ENCODE data around the gene CFAP69. TPM values are rescaled to one million over a fixed set of nuclear protein-coding genes. Genes with fewer than 3 reads are reported as not detected.

The CFAP69 gene, protein sequence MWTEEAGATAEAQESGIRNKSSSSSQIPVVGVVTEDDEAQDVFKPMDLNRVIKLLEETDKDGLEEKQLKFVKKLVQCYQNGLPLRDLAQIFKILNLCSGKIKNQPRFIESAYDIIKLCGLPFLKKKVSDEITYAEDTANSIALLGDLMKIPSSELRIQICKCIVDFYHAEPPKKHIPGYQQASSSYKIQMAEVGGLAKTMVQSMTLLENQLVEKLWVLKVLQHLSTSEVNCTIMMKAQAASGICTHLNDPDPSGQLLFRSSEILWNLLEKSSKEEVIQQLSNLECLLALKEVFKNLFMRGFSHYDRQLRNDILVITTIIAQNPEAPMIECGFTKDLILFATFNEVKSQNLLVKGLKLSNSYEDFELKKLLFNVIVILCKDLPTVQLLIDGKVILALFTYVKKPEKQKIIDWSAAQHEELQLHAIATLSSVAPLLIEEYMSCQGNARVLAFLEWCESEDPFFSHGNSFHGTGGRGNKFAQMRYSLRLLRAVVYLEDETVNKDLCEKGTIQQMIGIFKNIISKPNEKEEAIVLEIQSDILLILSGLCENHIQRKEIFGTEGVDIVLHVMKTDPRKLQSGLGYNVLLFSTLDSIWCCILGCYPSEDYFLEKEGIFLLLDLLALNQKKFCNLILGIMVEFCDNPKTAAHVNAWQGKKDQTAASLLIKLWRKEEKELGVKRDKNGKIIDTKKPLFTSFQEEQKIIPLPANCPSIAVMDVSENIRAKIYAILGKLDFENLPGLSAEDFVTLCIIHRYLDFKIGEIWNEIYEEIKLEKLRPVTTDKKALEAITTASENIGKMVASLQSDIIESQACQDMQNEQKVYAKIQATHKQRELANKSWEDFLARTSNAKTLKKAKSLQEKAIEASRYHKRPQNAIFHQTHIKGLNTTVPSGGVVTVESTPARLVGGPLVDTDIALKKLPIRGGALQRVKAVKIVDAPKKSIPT
- 1 to 10 TPM; 2.2 to 6.4 (median 2.9) TPM for polyA plus RNA-seq (ENCODE audit: insufficient read length in 10 of 10)
- long read RNA-seq, donor 1 = 0 reads
- long read RNA-seq, donor 2 = 0 reads
- long read RNA-seq, donor 3 = 0 reads
- long read RNA-seq, donor 4 = 0 reads
- long read RNA-seq, donor 5, partial matches to known transcripts = 0 of 1 reads
- long read RNA-seq, donor 5, other reads (novel, unspliced or antisense) = 0 of 1 reads
- long read RNA-seq, donor 6 = 0 reads
- long read RNA-seq, donor 7 = 0 reads
- long read RNA-seq, donor 8 = 0 reads
- long read RNA-seq, donor 9 = 0 reads

DNA sequence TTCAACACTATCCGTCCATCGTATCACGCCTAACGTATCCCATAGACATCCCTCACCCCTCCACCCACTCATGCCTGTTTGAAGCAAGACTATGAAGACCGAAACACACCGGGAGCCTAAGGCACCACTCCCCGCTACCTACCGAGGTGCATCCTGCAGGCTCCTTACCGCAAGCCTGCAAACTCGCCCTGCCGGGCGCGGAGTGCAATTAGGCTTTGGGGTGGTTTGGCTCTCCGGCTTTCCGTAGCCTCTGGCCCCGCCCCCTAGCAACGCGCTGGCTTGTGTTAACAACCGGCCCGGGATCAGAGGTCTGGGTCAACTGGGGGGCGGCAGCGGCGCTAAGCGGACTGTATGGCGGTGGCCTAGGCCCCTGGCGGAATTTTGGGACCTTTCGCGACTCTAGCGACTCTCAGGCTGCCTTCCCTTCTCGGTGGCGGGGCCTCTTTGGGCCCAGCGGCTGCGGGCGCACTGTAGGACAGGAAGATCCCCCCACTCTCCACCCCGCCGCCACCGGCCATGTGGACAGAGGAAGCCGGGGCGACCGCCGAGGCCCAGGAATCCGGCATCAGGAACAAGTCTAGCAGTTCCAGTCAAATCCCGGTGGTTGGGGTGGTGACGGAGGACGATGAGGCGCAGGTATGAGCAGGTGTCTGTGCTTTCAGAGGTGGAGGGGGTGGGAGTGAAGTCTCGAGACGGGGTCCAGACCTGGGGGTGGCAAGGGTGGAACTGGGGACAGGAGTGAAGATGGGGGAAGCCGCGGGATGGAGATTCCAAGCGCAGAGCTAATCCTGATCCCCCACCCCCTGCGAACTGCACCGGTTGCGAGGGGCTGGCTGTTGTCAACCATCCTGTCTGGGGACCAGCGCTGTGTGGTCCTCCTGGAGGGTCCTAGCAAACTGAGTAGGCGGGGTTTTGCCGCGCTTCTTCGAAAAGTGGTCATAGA lies at the start of gene CFAP69:
Gene CFAP69, plus strand, starts transcription at position 266 of the 943 bp plus-strand sequence. Its CDS starts 251 bp downstream, at position 517.
- peak; percentile 82 to 97 (median 92) for DNase-seq

DNA sequence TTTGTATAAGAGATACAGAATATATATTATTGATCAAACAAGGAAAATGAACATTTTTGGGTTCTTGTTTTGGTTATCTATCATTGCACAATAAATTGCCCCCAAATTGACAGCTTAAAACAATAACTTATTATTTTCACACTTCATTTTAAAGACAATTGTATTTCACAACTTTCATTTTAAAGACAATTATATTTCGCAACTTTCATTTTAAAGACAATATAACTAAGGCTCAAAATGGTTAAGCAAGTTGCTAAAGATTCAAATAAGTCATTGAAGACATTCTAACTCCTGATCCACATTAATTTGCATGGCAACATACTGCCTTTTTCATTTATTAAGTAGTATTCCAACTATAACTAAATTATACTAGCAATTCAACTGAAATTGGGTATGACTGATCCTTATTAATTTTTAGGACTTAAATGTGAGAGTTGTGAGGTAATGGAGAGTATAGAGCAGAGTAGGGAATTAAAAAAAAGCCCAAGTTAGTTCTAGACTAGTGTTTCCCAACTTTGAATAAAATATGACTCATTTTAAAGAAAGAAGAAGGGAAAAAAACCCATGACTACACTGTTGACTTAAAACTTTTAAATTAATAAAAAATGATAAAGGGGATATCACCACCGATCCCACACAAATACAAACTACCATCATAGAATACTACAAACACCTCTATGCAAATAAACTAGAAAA lies 43.3 kb upstream of the CFAP69 start:
- no peak for DNase-seq

DNA sequence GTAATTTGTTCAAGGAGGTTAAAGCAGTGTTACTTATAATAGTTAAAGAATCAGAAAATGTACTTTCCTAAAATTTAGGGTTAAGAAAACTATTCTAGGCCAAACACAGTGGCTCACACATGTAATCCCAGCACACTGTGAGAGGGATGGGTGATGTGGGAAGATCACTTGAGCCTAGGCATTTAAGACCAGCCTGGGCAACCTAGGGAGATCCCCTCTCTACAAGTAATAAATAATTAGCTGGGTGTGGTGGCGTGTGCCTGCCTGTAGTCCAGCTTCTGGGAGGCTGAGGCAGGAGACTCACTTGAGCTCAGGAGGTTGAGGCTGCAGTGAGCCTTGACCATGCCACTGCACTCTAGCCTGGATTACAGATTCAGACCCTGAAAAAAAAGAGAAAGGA lies 37.0 kb upstream of the CFAP69 start:
- no peak for DNase-seq

DNA sequence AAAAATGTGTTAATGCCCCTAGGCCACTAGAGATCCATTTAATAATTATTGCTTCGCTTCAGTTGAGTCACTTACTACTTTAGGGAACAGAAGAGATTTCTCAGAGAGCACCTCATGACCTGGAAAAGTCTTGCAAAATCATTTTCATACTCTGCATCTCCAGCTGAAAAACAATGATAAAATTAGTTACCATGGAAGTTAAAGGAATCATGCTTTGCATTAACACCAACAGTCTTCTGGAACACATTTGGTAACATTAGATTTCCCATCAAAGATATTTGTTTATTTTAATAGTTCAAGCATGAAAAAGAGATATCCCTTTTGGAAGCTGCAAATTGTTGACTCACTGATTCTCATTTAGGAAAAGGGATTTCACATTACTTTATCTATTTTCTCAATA lies 35.2 kb upstream of the CFAP69 start:
- no peak for DNase-seq

DNA sequence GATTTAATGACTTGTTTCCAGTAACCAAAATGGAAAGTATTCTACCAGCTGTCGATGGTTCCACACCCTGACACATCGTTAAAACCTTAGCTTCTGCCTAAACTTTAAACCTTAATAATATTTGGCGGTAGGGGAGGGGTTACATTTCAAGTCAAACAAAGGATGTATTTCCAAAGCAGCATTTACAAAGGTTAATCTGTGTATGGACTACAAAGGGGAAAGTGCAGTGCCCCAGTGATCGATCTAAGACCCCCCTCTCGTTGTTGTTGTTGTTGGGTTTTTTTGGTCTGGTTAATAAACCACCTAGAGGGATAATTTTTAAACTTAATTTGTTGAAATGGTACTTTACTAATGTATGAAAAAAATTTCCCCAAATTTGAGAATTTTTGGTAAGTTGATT lies 34.5 kb upstream of the CFAP69 start:
- no peak for DNase-seq

DNA sequence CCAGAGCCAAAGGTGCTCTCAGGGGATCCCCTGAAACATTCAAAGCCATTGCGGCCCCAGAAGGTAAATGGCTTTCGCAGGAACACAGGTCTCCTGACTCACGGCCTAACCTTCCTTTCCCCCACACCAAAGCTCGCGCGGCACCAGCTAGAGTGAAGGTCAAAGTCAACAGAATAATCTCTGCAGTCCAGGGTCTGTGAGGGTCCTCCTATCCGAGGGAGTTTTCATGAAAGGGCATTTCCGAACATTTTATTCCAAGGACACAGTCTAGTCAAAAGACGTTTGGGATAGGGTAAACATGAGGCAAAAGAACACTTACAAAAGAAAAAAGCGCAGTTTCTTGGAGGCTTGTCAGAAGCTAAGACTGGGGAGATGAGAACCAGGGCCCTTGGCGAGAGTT lies 34.0 kb upstream of the CFAP69 start:
- DNase-seq = no peak

DNA sequence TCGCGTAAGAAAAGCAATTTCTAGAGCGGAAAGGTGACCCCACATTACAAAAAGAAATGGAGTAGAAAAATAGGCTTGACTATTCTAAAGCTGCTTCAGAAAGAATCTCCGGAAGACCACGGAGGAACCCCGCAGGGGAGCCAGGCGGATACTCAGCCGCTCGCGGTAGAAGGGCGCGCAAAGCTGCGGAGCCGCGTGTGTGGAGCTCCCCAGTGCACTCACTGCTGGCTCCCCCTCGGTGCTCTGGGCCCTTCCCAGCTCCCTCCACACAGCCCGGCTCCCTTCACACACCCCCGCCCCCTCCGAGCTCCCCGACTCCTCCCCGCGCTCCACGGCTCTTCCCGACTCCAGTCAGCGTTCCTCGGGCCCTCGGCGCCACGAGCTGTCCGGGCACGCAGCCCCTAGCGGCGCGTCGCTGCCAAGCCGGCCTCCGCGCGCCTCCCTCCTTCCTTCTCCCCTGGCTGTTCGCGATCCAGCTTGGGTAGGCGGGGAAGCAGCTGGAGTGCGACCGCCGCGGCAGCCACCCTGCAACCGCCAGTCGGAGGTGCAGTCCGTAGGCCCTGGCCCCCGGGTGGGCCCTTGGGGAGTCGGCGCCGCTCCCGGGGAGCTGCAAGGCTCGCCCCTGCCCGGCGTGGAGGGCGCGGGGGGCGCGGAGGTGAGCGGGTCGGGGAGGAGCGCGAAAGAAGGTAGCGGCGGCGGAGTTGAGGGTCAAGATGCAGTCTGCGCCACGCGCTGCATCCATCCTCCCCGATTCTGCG lies 33.4 kb upstream of the CFAP69 start, which contains the start of gene STEAP2:
Gene STEAP2, plus strand, starts transcription at position 350 of the 758 bp plus-strand sequence. CDS start 13,343 bp downstream, outside the sequence.
- DNase-seq = peak; percentile 88 to 94 (median 88)

DNA sequence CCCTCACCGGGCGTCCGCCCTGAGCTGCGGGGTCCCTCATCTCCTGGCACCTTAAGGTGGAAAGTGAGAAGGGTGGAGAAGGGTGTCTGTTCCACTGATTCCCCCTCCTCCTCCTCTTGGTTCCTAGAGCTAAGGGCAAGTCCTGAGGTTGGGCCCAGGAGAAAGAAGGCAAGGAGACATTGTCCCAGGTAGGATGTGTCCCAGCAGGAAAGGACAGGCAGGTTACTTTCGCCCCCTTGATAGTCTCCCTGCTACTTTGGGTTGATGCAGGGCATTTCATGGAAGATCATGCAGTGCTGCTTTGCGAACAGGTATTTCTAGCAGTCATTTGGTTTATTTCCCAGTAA lies 32.9 kb upstream of the CFAP69 start:
- no peak for DNase-seq

DNA sequence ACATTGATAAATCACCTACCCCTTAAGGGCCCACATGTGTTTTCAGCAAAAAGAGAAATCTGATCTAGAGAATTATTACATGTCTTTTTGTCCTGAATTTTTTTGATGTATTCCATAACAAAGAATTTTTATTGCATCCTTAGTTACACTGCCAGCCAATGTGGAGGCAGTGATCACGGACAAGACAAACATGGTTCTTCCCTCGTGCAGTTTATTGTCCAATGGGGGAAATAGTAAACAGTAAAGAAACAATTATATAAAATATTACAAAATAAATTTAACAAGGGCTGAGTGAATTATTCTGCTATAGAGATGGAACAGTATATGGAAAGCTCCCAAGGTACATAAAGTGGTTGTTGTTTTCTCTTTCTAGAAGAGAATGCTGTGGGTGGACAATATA lies 31.5 kb upstream of the CFAP69 start:
- DNase-seq = no peak

DNA sequence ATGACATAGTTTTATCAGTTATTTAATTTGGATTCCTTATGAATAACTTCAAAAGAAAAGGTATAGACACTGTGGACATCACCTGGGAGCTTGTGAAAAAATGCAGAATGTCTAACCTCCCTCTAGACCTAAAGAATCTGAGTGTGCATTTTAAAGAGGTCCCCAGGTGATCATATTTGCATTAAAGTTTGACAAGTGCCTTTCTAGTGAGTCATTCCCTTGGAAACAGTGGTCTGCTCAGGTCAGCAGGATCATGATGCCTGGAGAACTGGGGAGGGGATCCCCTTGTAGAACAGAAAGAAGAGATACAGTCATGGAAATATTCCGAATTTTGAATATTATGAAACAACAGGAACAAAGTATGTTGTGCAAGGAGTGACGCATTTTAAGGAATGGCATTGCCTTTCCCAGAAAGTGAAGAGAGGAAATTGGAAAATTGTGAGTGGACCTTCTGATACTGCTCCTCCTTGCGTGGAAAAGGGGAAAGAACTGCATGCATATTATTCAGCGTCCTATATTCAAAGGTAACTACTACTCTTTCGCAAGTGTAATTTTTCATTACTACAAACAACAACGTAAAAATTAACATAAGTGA lies 28.8 kb upstream of the CFAP69 start:
- DNase-seq = no peak

DNA sequence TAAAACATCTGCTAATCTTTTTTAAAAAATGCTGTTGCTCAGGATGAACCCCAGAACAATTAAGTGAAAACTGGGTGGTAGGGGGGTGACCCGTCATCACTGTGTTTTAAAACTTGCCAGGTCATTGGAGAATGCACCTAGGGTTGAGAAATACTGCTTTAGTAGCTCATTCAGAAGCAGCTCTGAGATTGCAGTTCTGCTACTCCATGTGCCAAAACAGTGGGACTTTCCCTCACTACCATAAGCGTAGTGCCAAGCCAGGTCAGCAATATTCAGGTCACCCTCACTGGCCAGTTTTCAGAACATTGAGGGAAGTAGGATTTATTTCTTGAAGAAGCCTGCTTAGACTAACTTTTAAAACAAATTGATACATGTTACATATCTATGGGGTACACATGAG lies 28.2 kb upstream of the CFAP69 start:
- DNase-seq = no peak

DNA sequence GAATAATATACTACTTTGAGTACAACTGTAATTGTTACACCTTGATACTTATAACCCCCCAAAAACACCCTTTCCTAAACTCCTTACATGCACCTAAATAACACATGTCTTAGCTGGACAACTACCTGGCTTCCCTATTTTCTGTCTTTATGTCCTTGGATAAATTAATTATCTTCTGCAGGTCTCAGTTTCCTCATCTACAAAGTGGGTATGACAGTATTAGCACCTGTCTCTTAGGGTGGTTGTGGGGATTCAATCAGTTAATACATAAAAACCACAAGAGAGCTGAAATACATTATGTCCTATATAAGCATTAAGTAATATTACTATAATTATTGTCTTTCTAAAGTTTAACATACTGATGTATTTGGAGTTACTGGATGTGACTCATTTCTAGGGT lies 22.6 kb upstream of the CFAP69 start:
- no peak for DNase-seq

DNA sequence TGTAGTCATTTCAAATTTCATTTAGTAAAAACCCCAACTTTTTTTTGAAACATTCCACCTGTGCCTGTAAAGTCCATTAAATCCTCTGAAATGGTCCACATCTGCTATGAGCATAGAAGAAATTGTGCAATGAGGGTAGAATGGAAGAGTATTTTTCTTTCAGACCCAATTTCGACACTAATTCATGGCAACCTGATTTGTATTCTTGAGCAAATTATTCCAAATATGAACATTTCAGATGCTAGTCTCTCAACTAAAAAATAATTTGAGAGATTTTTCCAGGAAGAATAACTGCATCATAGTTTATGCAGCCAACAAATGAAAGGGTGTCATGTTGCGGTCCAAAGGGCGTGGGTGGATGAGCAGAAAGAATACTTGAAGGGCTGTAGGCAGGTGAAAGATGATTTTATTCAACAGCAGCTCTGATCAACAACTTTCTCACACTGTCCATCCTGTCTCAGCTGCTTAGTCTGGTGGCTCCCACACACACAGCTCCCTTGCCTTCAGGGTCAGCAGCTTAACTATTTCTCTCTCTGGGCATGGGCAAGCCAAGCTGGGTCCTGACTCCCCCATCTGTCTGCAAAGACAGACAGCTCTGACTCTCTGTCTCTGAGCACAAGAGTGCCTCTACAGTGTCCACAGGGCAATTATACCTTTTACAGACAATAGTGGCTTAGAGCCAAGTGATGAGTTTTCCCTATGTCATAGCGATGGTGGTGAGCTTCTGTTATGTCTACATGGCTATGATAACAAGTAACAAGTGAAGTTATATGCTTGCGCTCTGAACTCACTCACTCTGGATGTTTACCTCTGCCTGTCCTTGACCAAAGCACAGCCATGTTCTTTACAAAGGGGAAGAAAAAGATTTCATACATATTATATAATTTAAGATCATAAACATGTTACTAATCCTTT lies 21.9 kb upstream of the CFAP69 start:
- peak in 2 of 3 donors; percentile 66 to 80 for DNase-seq

DNA sequence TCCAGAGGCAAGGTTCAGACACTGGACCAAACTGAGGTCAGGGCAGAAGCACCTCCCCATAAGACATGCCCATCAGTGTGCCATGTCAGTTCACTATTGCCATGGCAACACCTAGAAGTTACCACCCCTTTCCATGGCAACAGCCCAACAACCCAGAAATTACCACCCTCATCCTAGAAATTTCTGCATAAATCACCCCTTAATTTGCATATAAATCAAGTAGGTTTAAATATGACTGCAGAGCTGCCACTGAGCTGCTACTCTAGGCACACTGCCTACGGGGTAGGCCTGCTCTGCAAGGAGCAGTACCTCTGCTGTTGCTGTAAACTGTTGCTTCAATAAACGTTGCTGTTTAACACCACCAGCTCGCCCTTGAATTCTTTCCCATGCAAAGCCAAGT lies 20.8 kb upstream of the CFAP69 start:
- no peak for DNase-seq

DNA sequence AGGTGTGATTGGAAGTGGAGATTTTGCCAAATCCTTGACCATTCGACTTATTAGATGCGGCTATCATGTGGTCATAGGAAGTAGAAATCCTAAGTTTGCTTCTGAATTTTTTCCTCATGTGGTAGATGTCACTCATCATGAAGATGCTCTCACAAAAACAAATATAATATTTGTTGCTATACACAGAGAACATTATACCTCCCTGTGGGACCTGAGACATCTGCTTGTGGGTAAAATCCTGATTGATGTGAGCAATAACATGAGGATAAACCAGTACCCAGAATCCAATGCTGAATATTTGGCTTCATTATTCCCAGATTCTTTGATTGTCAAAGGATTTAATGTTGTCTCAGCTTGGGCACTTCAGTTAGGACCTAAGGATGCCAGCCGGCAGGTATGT lies 19.8 kb upstream of the CFAP69 start:
- no peak for DNase-seq

DNA sequence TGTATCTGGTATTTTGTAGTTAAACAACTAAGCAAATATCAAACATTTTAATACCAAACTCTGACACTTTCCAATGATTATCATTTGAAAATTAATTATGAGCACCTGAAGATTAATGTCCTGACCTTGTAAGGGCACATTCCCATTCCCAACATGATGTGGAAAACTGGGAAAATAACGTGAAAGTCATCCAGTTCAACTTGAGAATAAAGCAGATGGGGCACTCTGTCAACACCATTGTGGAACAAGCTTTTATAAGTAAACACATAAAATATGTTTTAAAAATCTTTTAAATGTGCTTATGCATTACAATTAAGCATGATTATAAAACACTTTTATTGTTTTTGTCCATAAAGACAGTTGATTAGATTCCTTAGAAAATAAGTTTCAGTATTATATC lies 19.4 kb upstream of the CFAP69 start:
- DNase-seq = no peak

DNA sequence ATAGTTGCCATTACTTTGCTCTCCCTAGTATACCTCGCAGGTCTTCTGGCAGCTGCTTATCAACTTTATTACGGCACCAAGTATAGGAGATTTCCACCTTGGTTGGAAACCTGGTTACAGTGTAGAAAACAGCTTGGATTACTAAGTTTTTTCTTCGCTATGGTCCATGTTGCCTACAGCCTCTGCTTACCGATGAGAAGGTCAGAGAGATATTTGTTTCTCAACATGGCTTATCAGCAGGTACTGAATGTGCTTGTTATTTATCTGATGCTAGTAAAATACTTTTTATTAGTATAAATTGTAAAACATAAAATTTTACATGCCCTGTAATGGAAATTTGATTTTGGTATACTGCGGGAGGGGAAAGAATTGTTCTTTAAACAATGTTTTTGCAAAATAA lies 17.7 kb upstream of the CFAP69 start:
- DNase-seq = no peak

DNA sequence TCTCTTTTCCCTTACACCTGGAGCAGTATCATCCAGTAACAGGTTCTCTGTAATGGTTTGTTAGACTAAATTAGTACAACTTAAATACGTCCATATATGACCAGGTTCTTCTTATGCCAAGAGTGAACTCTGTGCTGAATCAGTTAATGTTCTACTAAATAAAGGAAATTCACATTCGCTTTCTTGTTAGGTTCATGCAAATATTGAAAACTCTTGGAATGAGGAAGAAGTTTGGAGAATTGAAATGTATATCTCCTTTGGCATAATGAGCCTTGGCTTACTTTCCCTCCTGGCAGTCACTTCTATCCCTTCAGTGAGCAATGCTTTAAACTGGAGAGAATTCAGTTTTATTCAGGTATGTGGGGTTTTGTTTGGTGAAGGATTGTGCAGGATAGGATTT lies 15.3 kb upstream of the CFAP69 start:
- no peak for DNase-seq
